GM12878 (cell line): Measurements from ENCODE around the gene PFKL.

Experiments
- CTCF ChIP-seq, 3 experiments: IDR thresholded peaks in 2 of 3; conservative IDR thresholded peaks in 1 of 3; 2 replicates each; pipeline ENCODE4 v1.5.1; 2011; ENCODE audit warnings: low read depth in 3 of 3, low read length in 3 of 3, mild to moderate bottlenecking in 3 of 3, control low read depth in 2 of 3, moderate library complexity in 2 of 3, inconsistent platforms in 1 of 3, mixed read lengths in 1 of 3; ENCODE audit not compliant: control insufficient read depth in 2 of 3, insufficient read depth in 1 of 3; ENCODE audit errors: extremely low read depth in 1 of 3
- JUND ChIP-seq: IDR thresholded peaks from 2 replicates; pipeline ENCODE4 v1.6.1; 2012; ENCODE audit warnings: low read depth, mild to moderate bottlenecking, low read length, improper control_type of control experiment, moderate library complexity
- NFXL1 ChIP-seq: fragments of 450-650 bp; IDR thresholded peaks from 2 replicates; pipeline ENCODE4 v1.6.1; 2017; ENCODE audit warnings: antibody characterized with exemption, mild to moderate bottlenecking, borderline replicate concordance
- NR2C2 ChIP-seq: IDR thresholded peaks from 2 replicates; pipeline ENCODE4 v1.6.1; 2011; ENCODE audit warnings: borderline replicate concordance, low read depth; ENCODE audit not compliant: control insufficient read depth, insufficient read length
- PAX8 ChIP-seq: fragments of 450-650 bp; IDR thresholded peaks from 2 replicates; pipeline ENCODE4 v1.6.1; 2017; ENCODE audit warnings: mild to moderate bottlenecking, moderate library complexity
- POLR2A ChIP-seq: IDR thresholded peaks from 2 replicates; pipeline ENCODE4 v1.6.1; 2011; ENCODE audit warnings: low read depth, mild to moderate bottlenecking, low read length
- POLR2AphosphoS5 ChIP-seq: IDR thresholded peaks from 2 replicates; pipeline ENCODE4 v1.6.1; 2011; ENCODE audit warnings: mild to moderate bottlenecking, low read length, inconsistent platforms
- RAD21 ChIP-seq: IDR thresholded peaks from 2 replicates; pipeline ENCODE4 v1.6.1; 2011; ENCODE audit warnings: mild to moderate bottlenecking, low read depth, low read length, moderate library complexity; ENCODE audit not compliant: insufficient read depth
- ZZZ3 ChIP-seq: IDR thresholded peaks from 2 replicates; pipeline ENCODE4 v1.6.1; 2011; ENCODE audit warnings: low read depth; ENCODE audit not compliant: control insufficient read depth, insufficient read length

GRCh38 chr21:44347911-44348451 lies 48.1 kb downstream of the PFKL start:
- no peak for TF ChIP-seq RAD21
- TF ChIP-seq ZZZ3, result no peak
- TF ChIP-seq CTCF (IDR thresholded peaks at IDR 0.05 in 2 of 3, conservative IDR thresholded peaks at IDR 0.05 in 1 of 3; ENCODE audit: control insufficient read depth in 2 of 3, extremely low read depth in 1 of 3, insufficient read depth in 1 of 3, low read depth in 3 of 3, low read length in 3 of 3), result no peak
- no peak for TF ChIP-seq POLR2A
- no peak for TF ChIP-seq POLR2AphosphoS5
- TF ChIP-seq NR2C2, result no peak
- TF ChIP-seq JUND, result no peak
- TF ChIP-seq PAX8, result no peak
- no peak for TF ChIP-seq NFXL1
